A549 (cell line): ENCODE measurements around the gene TRMT2B.

Experiments used
- POLR2A ChIP-seq: IDR thresholded peaks from 2 replicates; pipeline ENCODE4 v1.6.1; 2012; ENCODE audit warnings: mild to moderate bottlenecking, low read length
- SREBF2 ChIP-seq: fragments of 450-650 bp; IDR thresholded peaks from 2 replicates; pipeline ENCODE4 v1.6.1; 2014; ENCODE audit warnings: mild to moderate bottlenecking, moderate library complexity
- TF ChIP-seq, protein P1 (sequence below): fragments of >200 bp; sonication (Bioruptor Twin); formaldehyde crosslinking; IDR thresholded peaks from 3 replicates; pipeline ENCODE4 v1.5.1; 2016

DNA sequence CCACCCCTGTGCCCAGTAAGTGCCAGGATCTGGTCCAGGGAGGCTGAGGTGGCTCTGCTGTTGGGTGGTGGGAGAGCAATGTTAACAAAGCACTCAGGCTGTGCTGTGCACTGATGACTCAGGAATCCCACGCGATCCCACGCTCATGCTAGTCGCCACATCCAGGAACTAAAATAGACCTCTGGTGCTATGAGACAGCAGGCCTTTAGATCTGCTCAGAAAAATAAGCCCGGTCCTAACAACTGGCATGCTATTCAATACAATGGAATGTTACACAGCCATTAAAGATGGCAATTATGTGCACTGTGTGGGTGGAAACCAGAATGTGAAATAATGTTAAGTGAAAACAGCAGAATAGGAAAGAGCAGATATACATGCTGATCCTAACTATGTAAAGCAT, 56.4 kb downstream of the TRMT2B start:
- TF ChIP-seq SREBF2 (no peak), POLR2A (no peak)
- TF ChIP-seq, protein P1, sequence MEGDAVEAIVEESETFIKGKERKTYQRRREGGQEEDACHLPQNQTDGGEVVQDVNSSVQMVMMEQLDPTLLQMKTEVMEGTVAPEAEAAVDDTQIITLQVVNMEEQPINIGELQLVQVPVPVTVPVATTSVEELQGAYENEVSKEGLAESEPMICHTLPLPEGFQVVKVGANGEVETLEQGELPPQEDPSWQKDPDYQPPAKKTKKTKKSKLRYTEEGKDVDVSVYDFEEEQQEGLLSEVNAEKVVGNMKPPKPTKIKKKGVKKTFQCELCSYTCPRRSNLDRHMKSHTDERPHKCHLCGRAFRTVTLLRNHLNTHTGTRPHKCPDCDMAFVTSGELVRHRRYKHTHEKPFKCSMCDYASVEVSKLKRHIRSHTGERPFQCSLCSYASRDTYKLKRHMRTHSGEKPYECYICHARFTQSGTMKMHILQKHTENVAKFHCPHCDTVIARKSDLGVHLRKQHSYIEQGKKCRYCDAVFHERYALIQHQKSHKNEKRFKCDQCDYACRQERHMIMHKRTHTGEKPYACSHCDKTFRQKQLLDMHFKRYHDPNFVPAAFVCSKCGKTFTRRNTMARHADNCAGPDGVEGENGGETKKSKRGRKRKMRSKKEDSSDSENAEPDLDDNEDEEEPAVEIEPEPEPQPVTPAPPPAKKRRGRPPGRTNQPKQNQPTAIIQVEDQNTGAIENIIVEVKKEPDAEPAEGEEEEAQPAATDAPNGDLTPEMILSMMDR, result no peak
